HG02763 (cell line): ENCODE data around the gene GRIN2D.

Source experiments
- ATAC-seq: cut with Tn5 transposase; IDR thresholded peaks from one replicate; pipeline ENCODE4 v1.9.1; 2021; ENCODE audit warnings: mild to moderate bottlenecking, moderate library complexity; ENCODE audit not compliant: unreplicated experiment

GRIN2D gene

GRCh38 chr19:48441360-48442050, 48.0 kb downstream of the GRIN2D start:
- ATAC-seq, result no peak

GRCh38 chr19:48442116-48443035, 48.9 kb downstream of the GRIN2D start:
- ATAC-seq, result no peak

GRCh38 chr19:48443256-48443655, 49.8 kb downstream of the GRIN2D start:
- no peak for ATAC-seq
